ENCODE results near the gene ITGAD. TPM values are rescaled to one million over a fixed set of nuclear protein-coding genes. Genes with fewer than 3 reads are reported as not detected.

ITGAD gene
- total RNA-seq, 1 donor from 2014 or later: not detected

GRCh38 chr16:31351246-31351941 lies 41.7 kb upstream of the ITGAD start:
- no peak for TF ChIP-seq CTCF (IDR thresholded peaks at IDR 0.05; ENCODE audit: insufficient read depth, low read length, poor library complexity, severe bottlenecking)
- DNase-seq (ENCODE audit: low read depth): no peak
- H3K36me3 ChIP-seq (ENCODE audit: control insufficient read depth, insufficient read depth, low read length): no peaks in the 10 kb centered on the region
- no peak overlapping the region for H3K4me3 ChIP-seq (ENCODE audit: low read depth, low read length)
- H3K27me3 ChIP-seq (ENCODE audit: control insufficient read depth, insufficient read depth, low read length): peaks cover 2% of the 10 kb centered on the region

GRCh38 chr16:31351942-31352325 lies 41.2 kb upstream of the ITGAD start:
- no peak for DNase-seq (ENCODE audit: low read depth)
- peaks cover 2% of the 10 kb centered on the region for H3K27me3 ChIP-seq (ENCODE audit: control insufficient read depth, insufficient read depth, low read length)
- TF ChIP-seq CTCF (IDR thresholded peaks at IDR 0.05; ENCODE audit: insufficient read depth, low read length, poor library complexity, severe bottlenecking): no peak
- H3K4me3 ChIP-seq (ENCODE audit: low read depth, low read length): no peak overlapping the region
- no peaks in the 10 kb centered on the region for H3K36me3 ChIP-seq (ENCODE audit: control insufficient read depth, insufficient read depth, low read length)

- no peaks in the 10 kb centered on the region for H3K36me3 ChIP-seq (ENCODE audit: control insufficient read depth, insufficient read depth, low read length)
- no peak for TF ChIP-seq CTCF (IDR thresholded peaks at IDR 0.05; ENCODE audit: insufficient read depth, low read length, poor library complexity, severe bottlenecking)
- DNase-seq (ENCODE audit: low read depth): no peak
- no peak overlapping the region for H3K4me3 ChIP-seq (ENCODE audit: low read depth, low read length)
- peaks cover 2% of the 10 kb centered on the region for H3K27me3 ChIP-seq (ENCODE audit: control insufficient read depth, insufficient read depth, low read length)
Observed at GRCh38 chr16:31352376-31353115, 40.6 kb upstream of the ITGAD start.

- H3K36me3 ChIP-seq (ENCODE audit: control insufficient read depth, insufficient read depth, low read length): no peaks in the 10 kb centered on the region
- peaks cover 2% of the 10 kb centered on the region for H3K27me3 ChIP-seq (ENCODE audit: control insufficient read depth, insufficient read depth, low read length)
- TF ChIP-seq CTCF (IDR thresholded peaks at IDR 0.05; ENCODE audit: insufficient read depth, low read length, poor library complexity, severe bottlenecking): no peak
- no peak within 1 kb of the TSS for H3K4me3 ChIP-seq (ENCODE audit: low read depth, low read length)
- DNase-seq (ENCODE audit: low read depth): peak; percentile 18
Observed at GRCh38 chr16:31354394-31355291, 38.5 kb upstream of the ITGAD start, which contains the start of gene ITGAX. Gene ITGAX (plus strand): TSS chr16:31355176. CDS start chr16:31355255, 79 bp downstream.

GRCh38 chr16:31355431-31356100 lies 37.6 kb upstream of the ITGAD start:
- H3K36me3 ChIP-seq (ENCODE audit: control insufficient read depth, insufficient read depth, low read length): no peaks in the 10 kb centered on the region
- no peak for TF ChIP-seq CTCF (IDR thresholded peaks at IDR 0.05; ENCODE audit: insufficient read depth, low read length, poor library complexity, severe bottlenecking)
- H3K4me3 ChIP-seq (ENCODE audit: low read depth, low read length): no peak overlapping the region
- H3K27me3 ChIP-seq (ENCODE audit: control insufficient read depth, insufficient read depth, low read length): peaks cover 2% of the 10 kb centered on the region
- DNase-seq (ENCODE audit: low read depth): no peak
